ENCODE data around the gene DNAH10.

GRCh38 chr12:123944696-123945095, 182.6 kb downstream of the DNAH10 start:
- TF ChIP-seq CTCF (IDR thresholded peaks at IDR 0.05; ENCODE audit: insufficient read depth, low read depth, low read length) = no peak
- TF ChIP-seq EZH2 (IDR thresholded peaks at IDR 0.05; ENCODE audit: insufficient read depth, low read length) = no peak

Data from astrocyte (in vitro differentiated cells and primary cell).